GM23338 (cell line): ENCODE measurements around the gene ABCC10. TPM values are rescaled to one million over a fixed set of nuclear protein-coding genes. Genes with fewer than 3 reads are reported as not detected.

Source experiments
- ATAC-seq: fragments of 200-7000 bp; cut with Tn5 transposase; 3 replicates; pipeline ENCODE4 v1.9.1; 2020
- DNase-seq: peaks from one replicate; pipeline ENCODE4 v3.0.0-alpha.2; 2015; ENCODE audit warnings: low spot score
- H2AFZ ChIP-seq: fragments of 200-600 bp; sonication (generic); 2 replicates; pipeline ENCODE4 v1.8.0; 2016; ENCODE audit warnings: antibody characterized with exemption, mild to moderate bottlenecking, moderate library complexity
- H3F3A ChIP-seq: fragments of 200-600 bp; sonication (generic); replicated peaks from 2 replicates; pipeline ENCODE4 v1.8.0; 2017; ENCODE audit warnings: antibody characterized with exemption, mixed run types, low read depth
- H3K27ac ChIP-seq: fragments of 200-600 bp; sonication (generic); 2 replicates; pipeline ENCODE4 v1.6.1; 2016; ENCODE audit warnings: low read depth
- H3K27me3 ChIP-seq: fragments of 200-600 bp; sonication (generic); 2 replicates; pipeline ENCODE4 v1.8.0; 2016; ENCODE audit warnings: mild to moderate bottlenecking, mixed run types, moderate library complexity; ENCODE audit not compliant: insufficient read depth
- H3K36me3 ChIP-seq: fragments of 200-600 bp; sonication (generic); 2 replicates; pipeline ENCODE4 v1.8.0; 2016; ENCODE audit warnings: mild to moderate bottlenecking; ENCODE audit not compliant: insufficient read depth
- H3K4me1 ChIP-seq: fragments of 200-600 bp; sonication (generic); 2 replicates; pipeline ENCODE4 v1.8.0; 2016; ENCODE audit warnings: mild to moderate bottlenecking, moderate library complexity; ENCODE audit not compliant: insufficient read depth
- H3K4me2 ChIP-seq: fragments of 200-600 bp; sonication (generic); 2 replicates; pipeline ENCODE4 v1.7.1; 2017; ENCODE audit warnings: mixed run types
- H3K4me3 ChIP-seq: fragments of 200-600 bp; sonication (generic); 2 replicates; pipeline ENCODE4 v1.6.1; 2016; ENCODE audit warnings: mixed run types
- H3K79me2 ChIP-seq: fragments of 200-600 bp; sonication (generic); replicated peaks from 2 replicates; pipeline ENCODE4 v1.8.0; 2017; ENCODE audit warnings: mild to moderate bottlenecking; ENCODE audit not compliant: insufficient read depth
- H3K9me2 ChIP-seq: fragments of 200-600 bp; sonication (generic); 2 replicates; pipeline ENCODE4 v1.8.0; 2017; ENCODE audit not compliant: insufficient read depth
- H4K20me1 ChIP-seq: fragments of 200-600 bp; sonication (generic); replicated peaks from 2 replicates; pipeline ENCODE4 v1.8.0; 2017; ENCODE audit warnings: mild to moderate bottlenecking; ENCODE audit not compliant: insufficient read depth
- H3K27ac Mint-ChIP-seq: 2 replicates; pipeline ENCODE4 v1.8.0; 2020; ENCODE audit warnings: inconsistent platforms, mild to moderate bottlenecking, moderate library complexity, mixed read lengths
- H3K27me3 Mint-ChIP-seq: 3 replicates; pipeline ENCODE4 v1.8.0; 2022; ENCODE audit warnings: low read depth, mild to moderate bottlenecking, moderate library complexity, mixed read lengths, inconsistent platforms; ENCODE audit not compliant: insufficient read depth, poor library complexity
- H3K36me3 Mint-ChIP-seq: 3 replicates; pipeline ENCODE4 v1.8.0; 2021; ENCODE audit warnings: low read depth, mild to moderate bottlenecking, inconsistent platforms, moderate library complexity, mixed read lengths
- H3K4me1 Mint-ChIP-seq: 3 replicates; pipeline ENCODE4 v1.8.0; 2020; ENCODE audit warnings: mild to moderate bottlenecking, inconsistent platforms, mixed read lengths
- H3K4me3 Mint-ChIP-seq: 3 replicates; pipeline ENCODE4 v1.8.0; 2021; ENCODE audit warnings: moderate library complexity, mild to moderate bottlenecking, inconsistent platforms, mixed read lengths
- H3K9me3 Mint-ChIP-seq: 3 replicates; pipeline ENCODE4 v1.8.0; 2020; ENCODE audit warnings: moderate library complexity, mild to moderate bottlenecking, inconsistent platforms, mixed read lengths
- CREB1 ChIP-seq: fragments of 250-450 bp; sonication (Bioruptor Pico); IDR thresholded peaks from 2 replicates; pipeline ENCODE4 v1.5.0; 2020; ENCODE audit warnings: low read depth, mild to moderate bottlenecking, moderate library complexity
- EZH2 ChIP-seq: fragments of 200-600 bp; sonication (generic); IDR thresholded peaks from one replicate; pipeline ENCODE4 v1.8.0; 2017; ENCODE audit warnings: antibody characterized with exemption, mild to moderate bottlenecking, low read depth; ENCODE audit not compliant: unreplicated experiment
- EZH2phosphoT487 ChIP-seq: fragments of 200-600 bp; sonication (generic); IDR thresholded peaks from one replicate; pipeline ENCODE4 v1.8.1; 2018; ENCODE audit warnings: antibody characterized with exemption; ENCODE audit not compliant: unreplicated experiment
- JUNB ChIP-seq: IDR thresholded peaks from one replicate; pipeline ENCODE4 v1.6.1; 2016; ENCODE audit warnings: antibody characterized with exemption; ENCODE audit not compliant: unreplicated experiment
- NANOG ChIP-seq: IDR thresholded peaks from 2 replicates; pipeline ENCODE4 v1.6.1; 2016; ENCODE audit warnings: antibody characterized with exemption, borderline replicate concordance
- POLR2AphosphoS5 ChIP-seq: IDR thresholded peaks from 2 replicates; pipeline ENCODE4 v1.6.1; 2016; ENCODE audit warnings: antibody characterized with exemption, low read depth
- ZNF331 ChIP-seq: fragments of 250-450 bp; sonication (Bioruptor Pico); IDR thresholded peaks from 2 replicates; pipeline ENCODE4 v1.5.0; 2020; ENCODE audit warnings: low read depth, mild to moderate bottlenecking, moderate library complexity
- polyA plus RNA-seq: library from polyadenylated mRNA; unstranded; fragments of >200 nt; fragmentation: Nextera tagmentation; extraction: Ambion mirVana; gene quantifications from 2 replicates; pipeline ENCODE4 v1.2.1, GENCODE V29; 2016
- total RNA-seq: library from RNA; depleted of rRNA; stranded (reverse); fragments of >200 nt; shearing (Covaris generic); gene quantifications from 2 replicates; pipeline ENCODE4 v1.2.3, GENCODE V29; 2014
- TF ChIP-seq, protein P1 (sequence below): fragments of 250-450 bp; sonication (Bioruptor Pico); IDR thresholded peaks from 2 replicates; pipeline ENCODE4 v1.5.0; 2020; ENCODE audit warnings: mild to moderate bottlenecking, moderate library complexity

ABCC10 gene
- total and polyA plus RNA-seq, 2 experiments from 2014 or later: 16.9 to 17.5 TPM

DNA sequence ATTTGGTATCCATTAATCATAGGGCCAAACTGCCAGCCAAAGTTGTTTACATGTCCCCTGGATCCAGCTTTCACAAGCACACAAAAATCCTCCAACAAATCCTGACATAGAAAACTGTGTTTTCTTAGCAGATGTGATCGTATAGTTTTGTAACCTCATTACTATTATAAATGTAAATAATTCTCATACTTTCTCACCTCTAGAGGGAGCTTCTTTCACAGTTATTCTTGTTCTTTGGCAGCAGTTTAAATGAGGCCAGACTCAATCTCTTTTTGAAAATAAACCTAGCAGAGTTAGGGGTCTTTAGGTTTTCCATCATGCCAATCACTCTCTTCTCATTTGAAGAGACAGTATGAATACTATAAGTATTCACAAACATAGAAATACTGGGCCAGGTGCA, 40.8 kb upstream of the ABCC10 start:
- ATAC-seq (no peak), DNase-seq (no peak)
- TF ChIP-seq, protein P1, sequence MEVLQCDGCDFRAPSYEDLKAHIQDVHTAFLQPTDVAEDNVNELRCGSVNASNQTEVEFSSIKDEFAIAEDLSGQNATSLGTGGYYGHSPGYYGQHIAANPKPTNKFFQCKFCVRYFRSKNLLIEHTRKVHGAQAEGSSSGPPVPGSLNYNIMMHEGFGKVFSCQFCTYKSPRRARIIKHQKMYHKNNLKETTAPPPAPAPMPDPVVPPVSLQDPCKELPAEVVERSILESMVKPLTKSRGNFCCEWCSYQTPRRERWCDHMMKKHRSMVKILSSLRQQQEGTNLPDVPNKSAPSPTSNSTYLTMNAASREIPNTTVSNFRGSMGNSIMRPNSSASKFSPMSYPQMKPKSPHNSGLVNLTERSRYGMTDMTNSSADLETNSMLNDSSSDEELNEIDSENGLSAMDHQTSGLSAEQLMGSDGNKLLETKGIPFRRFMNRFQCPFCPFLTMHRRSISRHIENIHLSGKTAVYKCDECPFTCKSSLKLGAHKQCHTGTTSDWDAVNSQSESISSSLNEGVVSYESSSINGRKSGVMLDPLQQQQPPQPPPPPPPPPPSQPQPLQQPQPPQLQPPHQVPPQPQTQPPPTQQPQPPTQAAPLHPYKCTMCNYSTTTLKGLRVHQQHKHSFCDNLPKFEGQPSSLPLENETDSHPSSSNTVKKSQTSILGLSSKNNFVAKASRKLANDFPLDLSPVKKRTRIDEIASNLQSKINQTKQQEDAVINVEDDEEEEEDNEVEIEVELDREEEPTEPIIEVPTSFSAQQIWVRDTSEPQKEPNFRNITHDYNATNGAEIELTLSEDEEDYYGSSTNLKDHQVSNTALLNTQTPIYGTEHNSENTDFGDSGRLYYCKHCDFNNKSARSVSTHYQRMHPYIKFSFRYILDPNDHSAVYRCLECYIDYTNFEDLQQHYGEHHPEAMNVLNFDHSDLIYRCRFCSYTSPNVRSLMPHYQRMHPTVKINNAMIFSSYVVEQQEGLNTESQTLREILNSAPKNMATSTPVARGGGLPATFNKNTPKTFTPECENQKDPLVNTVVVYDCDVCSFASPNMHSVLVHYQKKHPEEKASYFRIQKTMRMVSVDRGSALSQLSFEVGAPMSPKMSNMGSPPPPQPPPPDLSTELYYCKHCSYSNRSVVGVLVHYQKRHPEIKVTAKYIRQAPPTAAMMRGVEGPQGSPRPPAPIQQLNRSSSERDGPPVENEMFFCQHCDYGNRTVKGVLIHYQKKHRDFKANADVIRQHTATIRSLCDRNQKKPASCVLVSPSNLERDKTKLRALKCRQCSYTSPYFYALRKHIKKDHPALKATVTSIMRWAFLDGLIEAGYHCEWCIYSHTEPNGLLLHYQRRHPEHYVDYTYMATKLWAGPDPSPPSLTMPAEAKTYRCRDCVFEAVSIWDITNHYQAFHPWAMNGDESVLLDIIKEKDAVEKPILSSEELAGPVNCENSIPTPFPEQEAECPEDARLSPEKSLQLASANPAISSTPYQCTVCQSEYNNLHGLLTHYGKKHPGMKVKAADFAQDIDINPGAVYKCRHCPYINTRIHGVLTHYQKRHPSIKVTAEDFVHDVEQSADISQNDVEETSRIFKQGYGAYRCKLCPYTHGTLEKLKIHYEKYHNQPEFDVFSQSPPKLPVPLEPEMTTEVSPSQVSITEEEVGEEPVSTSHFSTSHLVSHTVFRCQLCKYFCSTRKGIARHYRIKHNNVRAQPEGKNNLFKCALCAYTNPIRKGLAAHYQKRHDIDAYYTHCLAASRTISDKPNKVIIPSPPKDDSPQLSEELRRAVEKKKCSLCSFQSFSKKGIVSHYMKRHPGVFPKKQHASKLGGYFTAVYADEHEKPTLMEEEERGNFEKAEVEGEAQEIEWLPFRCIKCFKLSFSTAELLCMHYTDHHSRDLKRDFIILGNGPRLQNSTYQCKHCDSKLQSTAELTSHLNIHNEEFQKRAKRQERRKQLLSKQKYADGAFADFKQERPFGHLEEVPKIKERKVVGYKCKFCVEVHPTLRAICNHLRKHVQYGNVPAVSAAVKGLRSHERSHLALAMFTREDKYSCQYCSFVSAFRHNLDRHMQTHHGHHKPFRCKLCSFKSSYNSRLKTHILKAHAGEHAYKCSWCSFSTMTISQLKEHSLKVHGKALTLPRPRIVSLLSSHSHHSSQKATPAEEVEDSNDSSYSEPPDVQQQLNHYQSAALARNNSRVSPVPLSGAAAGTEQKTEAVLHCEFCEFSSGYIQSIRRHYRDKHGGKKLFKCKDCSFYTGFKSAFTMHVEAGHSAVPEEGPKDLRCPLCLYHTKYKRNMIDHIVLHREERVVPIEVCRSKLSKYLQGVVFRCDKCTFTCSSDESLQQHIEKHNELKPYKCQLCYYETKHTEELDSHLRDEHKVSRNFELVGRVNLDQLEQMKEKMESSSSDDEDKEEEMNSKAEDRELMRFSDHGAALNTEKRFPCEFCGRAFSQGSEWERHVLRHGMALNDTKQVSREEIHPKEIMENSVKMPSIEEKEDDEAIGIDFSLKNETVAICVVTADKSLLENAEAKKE (CRISPR knock-in tag): no peak
- H3K27ac Mint-ChIP-seq: no peak overlapping the region
- no peak overlapping the region for H3K4me2 ChIP-seq
- peaks cover 17% of the 10 kb centered on the region for H3K4me1 Mint-ChIP-seq
- H3K27me3 Mint-ChIP-seq: no peaks in the 10 kb centered on the region
- no peaks in the 10 kb centered on the region for H3K79me2 ChIP-seq
- H2AFZ ChIP-seq: no peak overlapping the region
- no peaks in the 10 kb centered on the region for H3K36me3 ChIP-seq
- H3K9me3 Mint-ChIP-seq: no peaks in the 10 kb centered on the region; the same call in 2 of the 3 replicates
- no peak overlapping the region for H3K27ac ChIP-seq
- no peaks in the 10 kb centered on the region for H3K9me2 ChIP-seq
- no peak overlapping the region for H3K4me3 ChIP-seq
- H3F3A ChIP-seq: no peaks in the 10 kb centered on the region
- peaks cover 9% of the 10 kb centered on the region for H3K4me1 ChIP-seq
- H3K36me3 Mint-ChIP-seq: no peaks in the 10 kb centered on the region
- no peaks in the 10 kb centered on the region for H3K27me3 ChIP-seq
- no peaks in the 10 kb centered on the region for H4K20me1 ChIP-seq
- no peak overlapping the region for H3K4me3 Mint-ChIP-seq

DNA sequence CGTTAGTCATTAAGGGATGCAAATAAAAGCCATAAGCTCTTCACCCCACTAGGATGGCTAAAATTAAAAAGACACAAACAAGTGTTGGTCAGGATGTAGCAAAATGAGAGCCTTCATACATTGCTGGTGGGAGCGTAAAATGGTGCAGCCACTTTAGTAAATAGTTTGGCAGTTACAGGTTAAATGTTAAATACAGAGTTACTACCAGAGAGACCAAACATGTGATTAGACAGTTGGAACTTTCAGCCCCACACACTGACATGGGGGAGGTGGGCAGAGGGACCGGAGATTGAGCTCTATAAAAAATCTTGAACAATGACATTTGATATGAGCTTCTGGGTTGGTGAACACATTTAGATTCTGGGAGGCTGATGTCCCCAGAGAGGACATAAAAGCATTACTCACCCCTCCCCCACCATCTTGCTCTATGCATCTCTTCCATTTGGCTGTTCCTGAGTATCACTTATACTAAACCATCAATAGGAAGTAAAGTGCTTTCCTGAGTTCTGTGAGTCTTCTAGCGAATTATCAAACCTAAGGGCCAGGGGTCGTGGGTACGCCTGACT, 37.5 kb upstream of the ABCC10 start:
- no peak for ATAC-seq
- H3K36me3 Mint-ChIP-seq: no peaks in the 10 kb centered on the region; the same call in 2 of the 3 replicates
- Histone ChIP-seq H3K27ac (no peak overlapping the region), H3K4me1 (peaks cover 9% of the 10 kb centered on the region), H3K79me2 (no peaks in the 10 kb centered on the region), H4K20me1 (no peaks in the 10 kb centered on the region), H3F3A (no peaks in the 10 kb centered on the region), H3K4me2 (no peak overlapping the region), H2AFZ (no peak overlapping the region; the same call in 1 of the 2 replicates), H3K36me3 (no peaks in the 10 kb centered on the region), H3K4me3 (no peak overlapping the region), H3K9me2 (no peaks in the 10 kb centered on the region), H3K27me3 (no peaks in the 10 kb centered on the region)
- no peak overlapping the region for H3K27ac Mint-ChIP-seq
- no peaks in the 10 kb centered on the region; the same call in 2 of the 3 replicates for H3K9me3 Mint-ChIP-seq
- no peak for DNase-seq
- peaks cover 8% of the 10 kb centered on the region for H3K27me3 Mint-ChIP-seq
- no peak overlapping the region for H3K4me3 Mint-ChIP-seq
- peaks cover 29% of the 10 kb centered on the region for H3K4me1 Mint-ChIP-seq
- TF ChIP-seq ZNF331 (CRISPR knock-in tag) (no peak), NANOG (no peak), EZH2 (no peak), JUNB (no peak), EZH2phosphoT487 (no peak), POLR2AphosphoS5 (no peak), CREB1 (no peak)
